Endothelial cell of umbilical vein (primary cell): ENCODE results near the gene MVP. TPM values are rescaled to one million over a fixed set of nuclear protein-coding genes. Genes with fewer than 3 reads are reported as not detected.

ENCODE experiments used
- BruUV-seq: library from RNA; stranded (reverse); fragments of 400-500 nt; replicated peaks from 2 replicates; lab custom pipeline; 2021; lab: Mats Ljungman, UMichigan
- CTCF ChIA-PET: fragments of 300-600, 350-600 bp; sonication (Branson Sonifier 250); formaldehyde crosslinking; loops from one replicate; lab custom pipeline; 2021; ENCODE audit warnings: antibody characterized with exemption, inconsistent platforms; lab: Charles Lee
- POLR2A ChIA-PET: fragments of 300-600, 350-600 bp; sonication (Branson Sonifier 250); formaldehyde crosslinking; loops from one replicate; lab custom pipeline; 2021; ENCODE audit warnings: antibody characterized with exemption, inconsistent platforms; lab: Charles Lee
- DNase-seq: peaks from one replicate; pipeline ENCODE4 v3.0.0-alpha.2; 2011; ENCODE audit warnings: low read depth, low spot score
- FAIRE-seq: peaks from 2 replicates; lab custom pipeline; 2011; peaks lifted over from hg19 to GRCh38; lab: Jason Lieb, UNC
- H2AFZ ChIP-seq: 2 replicates; pipeline ENCODE4 v1.6.0; 2012; ENCODE audit warnings: low read depth, low read length, control low read depth, inconsistent platforms
- H3K27ac ChIP-seq: 2 replicates; pipeline ENCODE4 v1.5.1; 2011; ENCODE audit warnings: low read depth, mild to moderate bottlenecking, control low read depth, low read length, moderate library complexity; ENCODE audit not compliant: insufficient read depth
- H3K27me3 ChIP-seq, 2 experiments: 2 replicates each; pipeline versions ENCODE4 v1.6.0 to v1.6.1; 2011; ENCODE audit warnings: low read length in 2 of 2, mixed read lengths in 1 of 2; ENCODE audit not compliant: control insufficient read depth in 2 of 2, insufficient read depth in 2 of 2
- H3K36me3 ChIP-seq, 2 experiments: 2 replicates in 1 of 2; 3 replicates in 1 of 2; pipeline ENCODE4 v1.5.1; 2011; ENCODE audit warnings: low read length in 2 of 2, mild to moderate bottlenecking in 1 of 2, moderate library complexity in 1 of 2; ENCODE audit not compliant: control insufficient read depth in 2 of 2, insufficient read depth in 2 of 2; ENCODE audit errors: extremely low read depth in 1 of 2
- H3K4me1 ChIP-seq: 3 replicates; pipeline ENCODE4 v1.5.1; 2011; ENCODE audit warnings: mild to moderate bottlenecking, low read length; ENCODE audit not compliant: control insufficient read depth, insufficient read depth; ENCODE audit errors: extremely low read depth
- H3K4me2 ChIP-seq: 2 replicates; pipeline ENCODE4 v1.6.1; 2011; ENCODE audit warnings: low read length, control low read depth, mixed read lengths; ENCODE audit not compliant: insufficient read depth
- H3K4me3 ChIP-seq, 3 experiments: fragments of 200-600 bp in 1 of 3; sonication (generic), shearing (Covaris generic) in 1 of 3; replicated peaks in 1 of 3; 2 replicates each; pipeline ENCODE4 v1.5.1; 2011 to 2016; ENCODE audit warnings: control low read depth in 3 of 3, low read length in 3 of 3, mild to moderate bottlenecking in 2 of 3, inconsistent platforms in 1 of 3, low read depth in 1 of 3, moderate library complexity in 1 of 3; ENCODE audit not compliant: insufficient read depth in 1 of 3
- H3K79me2 ChIP-seq: 2 replicates; pipeline ENCODE4 v1.6.0; 2012; ENCODE audit warnings: low read length, inconsistent platforms; ENCODE audit not compliant: control insufficient read depth, insufficient read depth
- H3K9ac ChIP-seq: replicated peaks from 2 replicates; pipeline ENCODE3; 2011; ENCODE audit warnings: low read length, control low read depth; ENCODE audit not compliant: insufficient read depth; ENCODE audit errors: extremely low read depth
- H3K9me1 ChIP-seq: replicated peaks from 3 replicates; pipeline ENCODE4 v1.6.0; 2011; ENCODE audit warnings: mild to moderate bottlenecking, low read length; ENCODE audit not compliant: control insufficient read depth, insufficient read depth; ENCODE audit errors: extremely low read depth
- H3K9me3 ChIP-seq: replicated peaks from 2 replicates; pipeline ENCODE4 v1.5.1; 2012; ENCODE audit warnings: low read length, inconsistent platforms; ENCODE audit not compliant: control insufficient read depth, insufficient read depth
- H4K20me1 ChIP-seq: replicated peaks from 2 replicates; pipeline ENCODE3; 2011; ENCODE audit warnings: mild to moderate bottlenecking, low read length; ENCODE audit not compliant: control insufficient read depth, insufficient read depth; ENCODE audit errors: extremely low read depth
- EZH2 ChIP-seq: IDR thresholded peaks from 2 replicates; pipeline ENCODE4 v1.6.1; 2012; ENCODE audit warnings: borderline replicate concordance, low read depth, mild to moderate bottlenecking, moderate library complexity, low read length, inconsistent platforms; ENCODE audit not compliant: severe bottlenecking
- FOS ChIP-seq: IDR thresholded peaks from 2 replicates; pipeline ENCODE4 v1.6.1; 2011; ENCODE audit warnings: mild to moderate bottlenecking, low read length, moderate library complexity, borderline replicate concordance; ENCODE audit not compliant: insufficient read depth
- GATA2 ChIP-seq: IDR thresholded peaks from 2 replicates; pipeline ENCODE4 v1.7.0; 2011; ENCODE audit warnings: low read depth, mild to moderate bottlenecking, moderate library complexity, mixed read lengths, low read length; ENCODE audit not compliant: insufficient read length, insufficient read depth
- JUN ChIP-seq: IDR thresholded peaks from 2 replicates; pipeline ENCODE4 v1.6.1; 2011; ENCODE audit warnings: borderline replicate concordance, low read depth; ENCODE audit not compliant: insufficient read length, insufficient read depth
- MYC ChIP-seq: IDR thresholded peaks from one replicate; pipeline ENCODE4 v1.6.1; 2011; ENCODE audit warnings: mild to moderate bottlenecking, low read depth, low read length
- POLR2A ChIP-seq: IDR thresholded peaks from 2 replicates; pipeline ENCODE4 v1.6.1; 2012; ENCODE audit warnings: low read depth, mild to moderate bottlenecking, control low read depth, low read length
- POLR2AphosphoS5 ChIP-seq: IDR thresholded peaks from 2 replicates; pipeline ENCODE4 v1.6.1; 2012; ENCODE audit warnings: low read depth, mild to moderate bottlenecking, control low read depth, low read length, moderate library complexity; ENCODE audit not compliant: insufficient read depth
- dilution Hi-C: fragments of 300-500 bp; cut with MboI; formaldehyde crosslinking; loops from one replicate; pipeline ENCODE4 v1.15.0; 2019; ENCODE audit warnings: low sequenced_read_pairs; ENCODE audit not compliant: extremely low pct_ligation_motif_present
- intact Hi-C: fragments of 100-400 bp; cut with micrococcal nuclease; formaldehyde crosslinking; loops from one replicate; pipeline ENCODE4 v1.10.0; 2022
- polyA plus RNA-seq, 4 experiments: library from polyadenylated mRNA; depleted of rRNA in 3 of 4; stranded (reverse) in 3 of 4; unstranded in 1 of 4; fragments of >200 nt; gene quantifications; 2 replicates each; pipeline versions ENCODE4 v1.2.1 to v1.2.3, GENCODE V29; 2011 to 2012; ENCODE audit warnings: missing spikeins in 1 of 4
- total RNA-seq: library from RNA; stranded (reverse); gene quantifications from 2 replicates; pipeline ENCODE4 v1.2.3, GENCODE V29; 2021
- TF ChIP-seq, protein P1 (sequence below), 2 donors: IDR thresholded peaks; 1 replicate in 1 of 2; 2 replicates in 1 of 2; pipeline ENCODE4 v1.5.1; 2011; ENCODE audit warnings: low read length in 2 of 2, mild to moderate bottlenecking in 2 of 2, moderate library complexity in 2 of 2, control low read depth in 1 of 2, inconsistent platforms in 1 of 2, low read depth in 1 of 2; ENCODE audit not compliant: insufficient read depth in 1 of 2; ENCODE audit errors: extremely low read depth in 1 of 2
- TF ChIP-seq, protein P2 (sequence below): IDR thresholded peaks from 2 replicates; pipeline ENCODE4 v1.6.1; 2011; ENCODE audit not compliant: insufficient read depth, insufficient read length

The MVP gene
- total and polyA plus RNA-seq, 2 donors (not counting 3 experiments of a cell fraction or from before 2014, with no cell fraction given), result 49.8 to 118 TPM

DNA sequence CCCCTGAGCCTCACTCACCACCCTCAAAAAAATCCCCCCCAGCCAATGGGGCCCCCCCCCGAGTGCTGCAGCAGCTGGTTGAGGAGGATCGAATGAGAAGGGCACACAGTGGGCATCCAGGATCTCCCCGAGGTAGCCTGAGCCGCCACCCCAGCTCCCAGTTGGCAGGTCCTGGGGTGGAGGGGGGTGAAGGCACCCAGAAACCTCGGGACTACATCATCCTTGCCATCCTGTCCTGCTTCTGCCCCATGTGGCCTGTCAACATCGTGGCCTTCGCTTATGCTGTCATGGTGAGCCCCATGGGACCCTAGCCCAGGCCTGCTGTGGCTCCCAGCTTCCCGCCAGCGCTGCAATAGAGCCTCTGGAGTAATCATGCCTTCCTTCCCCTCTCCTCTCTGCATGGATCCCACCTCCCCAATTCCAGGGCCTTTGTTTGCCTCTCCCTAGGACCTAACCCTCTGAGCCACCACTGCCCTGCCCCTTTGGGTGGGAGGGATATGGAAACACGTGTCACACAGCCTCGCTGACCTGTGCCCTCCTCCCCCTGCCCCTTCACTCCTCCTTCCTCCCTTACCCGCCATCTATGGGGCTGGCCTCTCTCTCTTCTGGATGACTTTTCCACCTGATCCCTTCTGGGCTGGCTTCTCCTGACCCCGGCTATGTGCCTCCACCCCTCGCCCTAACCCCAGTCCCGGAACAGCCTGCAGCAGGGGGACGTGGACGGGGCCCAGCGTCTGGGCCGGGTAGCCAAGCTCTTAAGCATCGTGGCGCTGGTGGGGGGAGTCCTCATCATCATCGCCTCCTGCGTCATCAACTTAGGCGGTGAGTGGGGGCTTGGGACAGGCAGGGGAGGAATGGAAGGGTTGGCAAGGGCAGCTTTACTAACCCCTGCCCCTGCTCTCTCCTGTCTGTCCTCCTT, 6.4 kb upstream of the MVP start:
- Histone ChIP-seq H3K27me3 (no peaks in the 10 kb centered on the region), H3K79me2 (peaks cover 22% of the 10 kb centered on the region), H3K9ac (no peak overlapping the region), H3K4me3 (no peak overlapping the region), H3K27ac (no peak overlapping the region), H3K9me1 (no peaks in the 10 kb centered on the region), H2AFZ (no peak overlapping the region), H3K36me3 (peaks cover 0 to 11% of the 10 kb centered on the region in 2 experiments), H4K20me1 (no peaks in the 10 kb centered on the region), H3K4me1 (peaks cover 43% of the 10 kb centered on the region), H3K9me3 (no peaks in the 10 kb centered on the region), H3K4me2 (no peak overlapping the region)
- dilution Hi-C loops (no loop called here), intact Hi-C loops (no loop called here)
- TF ChIP-seq JUN (no peak), POLR2AphosphoS5 (no peak), EZH2 (no peak), MYC (no peak), GATA2 (no peak), FOS (no peak), POLR2A (no peak)
- TF ChIP-seq, protein P1, sequence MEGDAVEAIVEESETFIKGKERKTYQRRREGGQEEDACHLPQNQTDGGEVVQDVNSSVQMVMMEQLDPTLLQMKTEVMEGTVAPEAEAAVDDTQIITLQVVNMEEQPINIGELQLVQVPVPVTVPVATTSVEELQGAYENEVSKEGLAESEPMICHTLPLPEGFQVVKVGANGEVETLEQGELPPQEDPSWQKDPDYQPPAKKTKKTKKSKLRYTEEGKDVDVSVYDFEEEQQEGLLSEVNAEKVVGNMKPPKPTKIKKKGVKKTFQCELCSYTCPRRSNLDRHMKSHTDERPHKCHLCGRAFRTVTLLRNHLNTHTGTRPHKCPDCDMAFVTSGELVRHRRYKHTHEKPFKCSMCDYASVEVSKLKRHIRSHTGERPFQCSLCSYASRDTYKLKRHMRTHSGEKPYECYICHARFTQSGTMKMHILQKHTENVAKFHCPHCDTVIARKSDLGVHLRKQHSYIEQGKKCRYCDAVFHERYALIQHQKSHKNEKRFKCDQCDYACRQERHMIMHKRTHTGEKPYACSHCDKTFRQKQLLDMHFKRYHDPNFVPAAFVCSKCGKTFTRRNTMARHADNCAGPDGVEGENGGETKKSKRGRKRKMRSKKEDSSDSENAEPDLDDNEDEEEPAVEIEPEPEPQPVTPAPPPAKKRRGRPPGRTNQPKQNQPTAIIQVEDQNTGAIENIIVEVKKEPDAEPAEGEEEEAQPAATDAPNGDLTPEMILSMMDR (IDR thresholded peaks at IDR 0.05; ENCODE audit: extremely low read depth in 1 of 2, insufficient read depth in 1 of 2, low read depth in 1 of 2, low read length in 2 of 2), result no peak
- TF ChIP-seq, protein P2, sequence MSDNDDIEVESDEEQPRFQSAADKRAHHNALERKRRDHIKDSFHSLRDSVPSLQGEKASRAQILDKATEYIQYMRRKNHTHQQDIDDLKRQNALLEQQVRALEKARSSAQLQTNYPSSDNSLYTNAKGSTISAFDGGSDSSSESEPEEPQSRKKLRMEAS, result no peak
- FAIRE-seq (no peak), DNase-seq (no peak)
- BruUV-seq, result no TSS peak
- ChIA-PET POLR2A (no interaction called here), CTCF (no interaction called here)
